GM21737 (cell line): ENCODE data around the gene DENND5A.
"Not testable (repeated sequence)": the region's sequence is repeated elsewhere in the genome, so short reads cannot be mapped to it uniquely, and the experiment has no call there.

Experiments used
- ATAC-seq: cut with Tn5 transposase; IDR thresholded peaks from one replicate; pipeline ENCODE4 v1.9.1; 2021; ENCODE audit warnings: mild to moderate bottlenecking, moderate library complexity; ENCODE audit not compliant: unreplicated experiment

Gene DENND5A

DNA sequence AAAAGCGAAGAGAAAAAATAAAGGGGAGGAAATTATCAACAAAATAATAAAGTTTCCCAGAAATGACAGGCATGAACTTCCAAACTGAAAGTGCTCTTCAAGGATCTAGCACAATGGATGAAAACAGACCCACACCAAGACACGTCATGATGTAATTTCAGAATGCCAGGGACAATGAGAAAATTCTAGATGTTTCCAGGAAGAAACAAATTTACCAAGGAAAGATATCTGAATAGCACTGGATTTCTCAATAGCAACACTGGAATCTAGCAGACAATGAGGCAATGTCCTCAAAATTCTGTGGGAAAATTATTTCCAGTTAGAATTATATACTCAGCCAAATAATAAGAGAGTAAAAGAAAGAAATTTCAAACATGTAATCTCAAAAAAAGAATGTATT is 46.0 kb downstream of the DENND5A start:
- no peak for ATAC-seq

DNA sequence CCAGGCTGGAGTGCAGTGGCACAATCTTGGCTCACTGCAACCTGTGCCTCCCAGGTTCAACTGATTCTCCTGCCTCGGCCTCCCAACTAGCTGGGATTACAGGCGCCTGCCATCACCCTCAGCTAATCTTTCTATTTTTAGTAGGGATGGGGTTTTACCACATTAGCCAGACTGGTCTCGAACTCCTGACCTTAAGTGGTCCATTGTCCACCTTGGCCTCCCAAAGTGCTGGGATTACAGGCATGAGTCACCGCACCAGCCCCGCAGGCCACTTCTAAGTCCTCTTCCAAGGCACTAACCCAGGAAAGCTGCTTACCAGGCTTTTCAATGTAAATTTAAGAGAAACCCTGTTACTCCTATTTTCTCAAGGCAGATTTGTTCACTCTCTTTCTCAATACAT is 50.4 kb downstream of the DENND5A start:
- no peak for ATAC-seq

DNA sequence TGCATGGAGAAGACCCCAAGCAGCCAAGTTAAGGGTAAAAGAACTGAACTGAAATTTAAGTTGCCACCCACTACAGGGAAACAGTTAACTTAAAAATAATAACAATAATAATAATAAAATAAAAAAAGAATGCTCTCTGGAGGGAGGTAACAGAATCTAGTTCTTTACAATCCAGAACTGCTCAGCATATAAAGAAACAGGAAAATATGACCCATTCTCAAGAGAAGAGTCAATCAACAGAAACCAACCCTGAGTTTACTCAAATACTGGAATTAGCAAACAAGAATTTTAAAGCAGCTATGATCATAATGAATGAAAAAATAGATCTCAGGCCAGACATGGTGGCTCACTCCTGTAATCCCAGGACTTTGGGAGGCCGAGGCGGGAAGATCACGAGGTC is 53.8 kb downstream of the DENND5A start:
- ATAC-seq, result no peak

DNA sequence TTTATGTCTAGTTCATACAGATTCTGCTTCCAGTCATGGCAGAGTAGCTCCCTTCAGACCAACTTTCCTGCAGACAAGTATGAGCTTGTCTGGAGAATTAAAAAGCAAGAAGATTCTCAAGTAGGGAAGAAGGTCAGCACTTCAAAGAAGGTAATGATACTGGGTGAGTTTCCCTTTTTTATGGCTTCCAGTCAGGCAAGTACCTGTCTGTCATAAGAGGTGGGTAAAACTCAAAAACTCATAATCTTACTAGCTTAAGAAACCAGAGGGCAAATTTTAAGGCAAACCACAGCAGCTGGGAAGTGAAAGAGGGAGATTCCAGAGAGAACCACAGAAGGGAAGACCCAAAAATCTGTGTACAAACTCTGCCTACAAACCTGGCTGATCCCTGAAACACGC is 54.2 kb downstream of the DENND5A start:
- ATAC-seq, result no peak

DNA sequence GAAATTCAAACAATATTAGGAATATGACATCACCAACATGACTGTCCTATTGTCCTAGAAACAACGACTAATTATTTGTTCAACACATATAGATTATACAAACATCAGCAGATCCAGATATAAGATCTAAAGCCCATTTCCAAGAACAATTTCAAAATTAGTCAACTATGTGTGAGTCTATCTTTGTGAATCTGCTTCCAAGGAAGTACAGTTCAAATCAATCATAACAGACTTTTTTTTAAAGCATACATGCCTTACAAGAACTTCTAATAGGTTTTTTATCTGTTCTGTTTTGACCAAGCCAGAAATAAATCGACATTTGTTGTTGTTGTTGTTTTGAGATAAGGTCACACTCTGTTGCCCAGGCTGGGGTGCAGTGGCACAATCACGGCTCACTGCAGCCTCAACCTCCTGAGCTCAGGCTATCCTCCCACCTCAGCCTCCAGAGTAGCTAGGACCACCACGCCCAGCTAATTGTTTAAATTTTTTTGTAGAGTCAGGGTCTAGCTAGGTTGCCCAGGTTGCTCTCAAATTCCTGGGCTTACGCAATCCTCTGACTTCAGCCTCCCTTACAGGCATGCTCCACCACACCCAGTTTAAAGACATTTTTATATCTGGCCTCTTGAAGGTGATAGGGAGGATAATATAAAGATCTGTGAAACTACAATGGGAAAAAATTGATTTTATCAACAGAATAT is 54.8 kb downstream of the DENND5A start:
- ATAC-seq, result no peak

DNA sequence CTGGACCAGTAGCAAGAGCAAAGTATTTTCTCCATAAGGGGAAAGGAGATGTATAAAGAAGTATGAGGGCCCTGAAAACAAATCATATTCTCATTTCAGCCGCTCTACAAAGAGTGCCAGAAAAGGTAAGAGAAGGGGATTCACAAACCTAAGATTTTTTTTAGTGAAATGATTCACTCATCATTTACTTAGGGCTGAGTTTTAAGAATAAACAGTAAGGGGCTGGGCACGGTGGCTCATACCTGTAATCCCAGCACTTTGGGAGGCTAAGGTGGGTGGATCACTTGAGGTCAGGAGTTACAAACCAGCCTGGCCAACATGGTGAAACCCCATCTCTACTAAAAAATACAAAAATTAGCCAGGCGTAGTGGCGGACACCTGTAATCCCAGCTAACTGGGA is 55.5 kb downstream of the DENND5A start:
- ATAC-seq, result not testable (repeated sequence)

DNA sequence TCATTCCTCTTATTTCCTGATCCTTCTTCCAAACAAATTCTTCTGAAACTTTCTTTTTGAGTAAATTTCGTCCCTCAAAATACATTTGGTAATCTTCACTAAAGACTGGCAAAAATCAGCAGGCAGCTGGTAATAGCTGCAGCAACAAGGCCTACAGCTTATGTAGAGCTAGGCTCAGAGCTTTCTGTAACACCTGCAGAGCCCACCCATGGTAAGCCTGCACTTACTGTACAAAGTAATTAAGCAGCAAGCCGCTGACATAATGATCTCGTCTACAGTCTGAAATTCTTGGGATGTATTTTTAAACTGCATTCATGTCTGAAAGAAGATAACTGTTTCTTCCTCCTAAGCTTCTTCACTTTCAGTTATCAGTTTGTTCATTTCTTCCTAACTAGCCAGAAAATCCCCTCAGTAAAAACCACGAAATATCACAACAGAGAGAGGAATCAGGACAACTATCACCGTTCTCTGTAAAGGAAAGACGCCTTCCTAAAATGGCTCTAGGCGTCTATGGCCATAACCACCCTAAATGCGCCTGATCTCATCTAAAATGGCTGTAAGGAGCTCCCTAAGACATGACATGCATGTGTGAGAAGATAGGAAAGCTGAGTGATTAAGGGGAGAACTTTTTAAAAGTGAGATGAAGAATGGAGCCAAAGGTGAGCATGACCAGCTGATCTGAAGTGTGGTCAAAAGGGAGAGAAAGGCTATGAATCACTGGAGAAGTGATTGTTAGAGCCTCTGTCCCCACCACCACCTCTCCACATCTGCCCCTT is 56.2 kb downstream of the DENND5A start:
- ATAC-seq, result no peak

DNA sequence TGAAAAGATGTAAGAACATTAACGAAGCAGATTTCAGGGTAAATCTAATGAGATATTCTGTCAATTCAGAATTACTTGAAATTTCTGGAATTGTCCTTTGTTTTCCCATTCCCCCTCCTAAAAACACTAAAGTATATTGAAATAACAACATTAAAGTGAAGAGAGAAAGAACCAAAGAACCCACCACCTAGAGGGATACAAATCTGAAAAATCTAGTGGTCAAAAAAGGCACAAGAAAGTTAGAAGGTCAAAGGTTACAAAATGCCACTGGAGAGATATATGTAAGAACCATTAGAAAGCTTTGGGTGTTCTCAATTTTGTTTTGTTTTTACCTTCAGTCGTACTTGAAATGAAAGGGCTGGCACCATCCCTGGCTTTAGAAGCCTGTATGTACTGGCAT is 57.9 kb downstream of the DENND5A start:
- ATAC-seq, result no peak

DNA sequence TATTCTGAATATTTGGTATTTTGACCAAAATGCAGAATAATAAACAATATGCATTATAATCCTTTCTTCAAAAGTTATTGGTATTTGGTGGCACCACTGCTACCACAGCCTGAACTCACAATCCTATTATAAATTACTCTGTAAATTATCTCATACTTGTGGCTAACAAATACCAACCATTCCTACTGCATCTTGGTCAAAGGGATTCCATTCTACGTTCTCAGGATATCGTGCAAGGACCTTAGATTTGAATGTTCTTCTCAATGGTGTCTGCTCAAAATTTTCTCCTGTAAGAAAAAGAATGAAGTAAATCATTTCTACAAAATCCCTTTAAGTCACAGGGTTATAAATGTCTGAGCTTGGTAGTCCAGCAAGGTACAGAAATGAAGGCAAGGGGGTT is 58.7 kb downstream of the DENND5A start:
- ATAC-seq, result no peak

DNA sequence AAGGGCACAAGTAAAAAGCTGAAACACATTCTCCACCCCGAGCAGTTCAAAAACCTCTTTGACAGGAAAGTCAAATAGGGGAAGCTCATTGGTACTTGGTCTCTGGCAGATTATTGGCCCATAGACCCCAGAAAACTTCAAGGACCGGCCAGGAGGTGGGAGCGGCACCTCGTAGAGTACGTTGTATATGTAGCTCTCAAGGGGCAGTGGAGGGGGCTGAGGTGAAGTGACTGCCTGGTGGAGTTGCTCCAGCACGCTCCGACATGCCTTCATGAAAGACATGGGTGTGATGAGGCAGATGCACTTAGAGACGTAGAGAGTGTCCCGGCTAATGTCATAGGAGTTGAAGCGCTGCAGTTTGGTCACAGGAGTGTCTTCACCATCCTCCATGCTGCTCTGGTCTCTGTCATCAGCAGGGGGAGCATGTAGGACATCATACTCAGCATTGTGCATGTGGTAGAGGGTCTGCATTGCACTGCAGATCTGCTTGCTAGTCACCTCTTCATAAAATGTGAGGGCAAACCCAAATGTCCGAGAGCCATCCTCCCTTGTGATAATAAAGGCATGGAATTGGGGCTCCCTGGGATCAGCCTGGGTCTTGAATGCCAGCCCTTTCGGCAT is 61.3 kb downstream of the DENND5A start:
- ATAC-seq, result no peak

DNA sequence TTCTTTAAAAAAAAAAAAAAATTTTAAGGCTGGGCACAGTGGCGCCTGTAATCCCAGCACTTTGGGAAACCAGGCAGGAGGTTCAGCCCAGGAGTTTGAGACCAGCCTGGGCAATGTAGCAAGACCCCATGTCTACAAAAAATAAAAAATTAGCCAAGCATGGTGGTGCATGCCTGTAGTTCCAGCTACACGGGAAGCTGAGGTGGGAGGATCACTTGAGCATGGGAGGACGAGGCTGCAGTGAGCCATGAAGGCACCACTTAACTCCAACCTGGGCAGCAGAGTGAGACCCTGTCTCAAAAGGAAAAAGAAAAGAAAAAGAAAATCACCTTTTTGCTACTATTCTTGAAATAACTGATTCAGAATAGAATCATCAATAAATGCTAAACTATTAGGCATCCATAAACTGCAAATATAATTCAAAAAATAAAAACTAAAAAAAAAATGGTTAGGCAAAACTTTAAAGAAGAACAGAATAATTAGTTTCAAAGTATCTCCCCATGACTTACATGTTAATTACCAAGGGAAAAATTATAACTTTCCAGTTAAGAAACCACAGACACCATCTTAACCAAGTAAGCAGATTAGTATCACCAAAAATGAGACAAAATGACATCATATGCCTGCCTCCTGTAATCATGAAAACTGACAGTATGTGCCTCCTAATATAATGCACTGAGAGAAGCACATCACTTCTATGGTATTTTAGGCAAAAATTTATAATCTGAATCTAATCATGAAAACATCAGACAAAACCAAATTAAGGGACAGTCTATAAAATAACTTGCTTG is 63.6 kb downstream of the DENND5A start:
- ATAC-seq, result no peak

DNA sequence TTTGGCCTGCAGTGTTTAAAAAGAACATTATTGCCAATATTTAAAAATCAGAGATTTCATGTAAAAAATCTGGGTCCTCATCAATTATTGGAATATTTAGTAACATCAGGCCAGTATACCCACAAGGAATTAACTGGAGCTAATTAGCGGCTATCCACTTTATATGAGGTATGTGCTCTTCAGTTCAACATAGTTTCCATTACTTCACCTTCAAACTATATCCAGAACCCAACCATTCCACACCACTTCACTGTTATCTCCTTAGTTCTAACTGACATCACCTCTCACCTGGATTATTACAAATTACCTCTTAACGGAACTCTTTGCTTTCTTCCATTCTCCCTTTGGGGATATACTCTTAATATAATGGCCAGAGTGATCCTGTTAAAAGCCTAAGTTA is 64.7 kb downstream of the DENND5A start:
- ATAC-seq, result no peak

DNA sequence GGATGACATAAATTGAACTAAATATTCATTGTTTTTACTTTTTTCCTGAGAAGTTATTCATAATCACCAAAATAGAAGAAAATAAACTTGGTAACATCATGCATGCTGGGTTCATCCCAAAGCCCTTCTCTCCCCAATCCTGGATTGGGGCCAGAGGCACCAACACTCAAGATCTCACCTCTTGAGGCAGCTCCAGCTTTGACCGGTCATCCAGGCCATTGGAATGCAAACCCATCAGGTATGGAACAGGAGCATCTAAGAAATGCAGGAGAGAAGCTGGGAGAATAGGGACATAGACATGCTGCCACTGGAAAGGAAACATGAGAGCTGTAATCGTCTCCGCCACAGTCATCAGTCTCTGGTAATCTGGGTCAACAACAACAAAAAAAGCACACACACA is 71.8 kb downstream of the DENND5A start:
- ATAC-seq, result no peak

DNA sequence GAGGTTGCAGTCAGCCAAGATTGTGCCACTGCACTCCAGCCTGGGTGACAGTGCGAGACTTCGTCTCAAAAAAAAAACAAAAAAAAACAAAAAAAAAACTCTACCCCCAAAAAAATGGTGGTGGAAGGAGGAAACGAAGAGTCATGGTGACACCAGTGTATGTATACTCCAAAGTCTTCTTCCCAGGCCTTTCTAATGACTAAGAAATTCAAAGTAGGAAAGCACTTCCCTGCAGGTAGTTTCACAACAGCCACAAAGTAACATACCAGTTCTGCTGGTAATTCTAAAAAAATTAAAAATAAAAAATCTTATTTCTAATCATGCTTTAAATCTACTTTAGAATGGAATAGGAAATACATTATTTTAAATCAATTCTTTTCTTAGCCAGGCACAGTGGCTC is 72.6 kb downstream of the DENND5A start:
- ATAC-seq, result no peak

DNA sequence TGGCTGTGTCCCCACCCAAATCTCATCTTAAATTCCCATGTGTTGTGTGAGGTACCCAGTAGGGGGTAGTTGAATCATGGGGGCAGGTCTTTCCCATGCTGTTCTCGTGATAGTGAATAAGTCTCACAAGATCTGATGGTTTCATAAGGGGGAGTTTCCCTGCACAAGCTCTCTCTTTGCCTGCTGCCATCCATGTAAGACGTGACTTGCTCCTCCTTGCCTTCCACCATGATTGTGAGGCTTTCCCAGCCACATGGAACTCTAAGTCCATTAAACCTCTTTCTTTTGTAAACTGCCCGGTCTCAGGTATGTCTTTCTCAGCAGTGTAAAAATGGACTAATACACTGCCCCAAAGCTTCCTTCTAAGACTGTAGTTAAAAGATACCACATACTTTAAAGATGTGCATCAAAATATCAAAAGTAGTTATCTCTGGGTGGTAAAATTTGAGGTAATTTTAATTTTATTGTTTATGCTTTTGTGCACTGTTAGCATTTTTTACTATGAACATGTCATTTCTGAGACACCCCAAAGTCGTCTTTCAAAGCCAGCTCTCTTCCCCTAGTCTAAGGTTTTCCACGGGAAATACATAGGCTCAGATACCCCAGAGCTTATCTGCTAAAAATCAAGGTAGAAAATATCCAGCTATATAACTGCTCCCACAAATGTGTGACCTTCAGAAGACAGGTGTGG is 74.7 kb downstream of the DENND5A start:
- not testable (repeated sequence) for ATAC-seq

DNA sequence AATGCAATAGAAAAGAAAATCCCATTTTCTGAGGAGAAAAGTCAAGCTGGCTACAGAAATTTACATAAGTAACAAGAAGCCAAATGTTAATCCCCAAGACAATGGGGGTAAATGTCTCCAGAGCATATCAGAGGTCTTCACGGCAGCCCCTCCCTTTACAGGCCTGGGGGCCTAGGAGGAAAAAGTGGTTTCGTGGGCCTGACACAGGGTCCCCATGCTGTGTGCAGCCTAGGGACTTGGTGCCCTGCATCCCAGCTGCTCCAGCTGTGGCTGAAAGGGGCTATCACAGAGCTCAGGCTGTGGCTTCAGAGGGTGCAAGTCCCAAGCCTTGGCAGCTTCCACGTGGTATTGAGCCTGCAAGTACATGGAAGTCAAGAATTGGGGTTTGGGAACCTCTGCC is 76.3 kb downstream of the DENND5A start:
- ATAC-seq, result not testable (repeated sequence)

DNA sequence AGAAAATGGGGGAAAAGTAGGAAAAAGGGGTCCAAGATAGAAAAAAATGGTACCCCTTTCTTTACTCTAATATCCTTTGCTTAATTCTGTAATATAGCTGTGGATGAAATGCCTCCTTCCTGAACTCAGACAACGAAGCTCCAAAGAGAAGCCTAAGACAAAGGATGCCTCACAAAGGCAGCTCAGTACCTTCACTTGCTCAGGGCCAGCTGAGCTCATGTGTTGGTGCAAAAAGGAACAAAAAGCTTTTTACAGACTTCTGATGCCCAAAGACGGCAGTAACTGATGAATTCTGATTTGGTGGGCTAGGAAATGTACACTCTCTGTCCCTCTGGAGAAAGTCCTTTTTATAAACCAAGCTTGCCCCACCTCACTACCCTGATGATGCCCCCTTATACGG is 77.5 kb downstream of the DENND5A start:
- no peak for ATAC-seq

DNA sequence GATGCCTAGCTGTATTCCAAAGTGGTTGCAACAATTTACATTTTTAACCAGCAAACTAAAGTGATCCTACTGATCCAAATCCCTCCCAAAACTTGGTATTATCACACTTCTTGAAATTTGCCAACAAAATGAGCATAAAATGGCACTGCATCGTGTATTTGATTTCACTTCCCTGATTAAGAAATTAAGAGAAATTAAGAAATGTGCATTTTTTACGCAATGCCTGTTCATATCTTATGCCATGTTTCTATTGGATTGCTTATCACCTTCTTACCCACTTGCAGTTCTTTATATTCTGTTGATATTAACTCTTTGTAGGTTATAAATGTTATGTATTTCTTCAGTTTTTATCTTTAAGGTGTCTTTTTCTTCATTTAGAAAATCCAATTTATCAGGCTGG is 80.6 kb downstream of the DENND5A start:
- ATAC-seq, result no peak

DNA sequence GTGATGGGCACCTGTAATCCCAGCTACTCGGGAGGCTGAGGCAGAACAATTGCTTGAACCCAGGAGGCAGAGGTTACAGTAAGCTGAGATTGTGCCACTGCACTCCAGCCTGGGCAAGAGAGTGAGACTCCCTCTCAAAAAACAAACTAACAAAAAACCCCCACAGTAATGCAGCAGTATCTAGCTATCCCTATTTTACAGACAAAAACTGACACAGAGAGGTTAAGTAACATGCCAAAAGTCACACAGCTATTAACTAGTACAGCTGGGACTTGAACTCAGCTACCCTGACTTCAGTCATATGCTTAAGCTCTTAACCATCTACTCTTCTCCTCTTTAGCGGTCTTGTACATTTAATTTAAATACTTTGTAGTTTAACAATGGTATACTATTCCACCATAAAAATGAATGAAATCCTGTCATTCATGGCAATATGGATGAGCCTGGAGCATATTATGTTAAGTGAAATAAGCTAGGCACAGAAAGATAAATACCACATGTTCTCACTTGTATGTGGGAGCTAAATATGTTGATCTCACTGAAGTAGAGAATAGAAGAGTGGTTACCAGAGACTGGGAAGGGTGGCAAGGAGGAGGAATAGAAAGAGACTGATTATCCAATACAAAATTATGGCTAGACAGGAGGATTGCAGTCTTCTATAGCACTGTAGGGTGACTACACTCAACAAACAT is 82.8 kb downstream of the DENND5A start:
- no peak for ATAC-seq

DNA sequence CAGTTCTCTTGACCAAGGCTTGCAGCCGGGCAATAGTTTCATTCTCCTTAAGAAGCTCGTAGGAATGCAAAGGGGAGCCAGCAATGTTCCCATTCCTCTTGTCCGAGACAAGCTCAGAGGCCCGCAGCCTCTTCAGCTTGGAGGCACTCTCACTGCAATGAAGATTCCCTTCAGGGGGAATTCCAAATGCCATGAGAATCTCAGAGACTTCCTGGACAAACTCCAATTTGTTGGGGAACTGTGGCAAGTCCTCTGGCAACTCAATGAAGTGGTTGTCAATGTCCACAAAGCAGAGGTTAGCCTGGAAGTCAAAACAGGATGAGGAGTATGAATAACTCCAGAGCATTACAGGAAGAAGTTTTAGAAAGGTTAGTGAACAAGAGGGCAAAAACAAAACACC is 84.4 kb downstream of the DENND5A start:
- no peak for ATAC-seq
